Stimulated activated naive CD4-positive, alpha-beta T cell (primary cell): ENCODE results near the gene SENP5.
"Not testable (repeated sequence)": the region's sequence is repeated elsewhere in the genome, so short reads cannot be mapped to it uniquely, and the experiment has no call there.

ENCODE experiments used
- DNase-seq, 6 experiments: peaks; one replicate each; lab custom pipeline; 2025; lab: John Stamatoyannopoulos, UW

SENP5 gene

GRCh38 chr3:196867507-196868296 lies at the start of gene SENP5:
SENP5 (plus strand) TSS chr3:196867920; CDS start chr3:196885182, 17,262 bp downstream.
- DNase-seq, result peak; percentile 78 to 88 (median 85)

- no peak for DNase-seq
These were observed 45.8 kb upstream of the SENP5 start for GRCh38 chr3:196821806-196822355.

GRCh38 chr3:196829651-196830050 lies 38.1 kb upstream of the SENP5 start:
- DNase-seq, result not testable (repeated sequence)

GRCh38 chr3:196835086-196835485 lies 32.6 kb upstream of the SENP5 start:
- DNase-seq, result no peak

- not testable (repeated sequence) for DNase-seq
These were observed 31.1 kb upstream of the SENP5 start for GRCh38 chr3:196836626-196837025.

GRCh38 chr3:196837819-196838420 lies 29.8 kb upstream of the SENP5 start:
- DNase-seq, result peak; percentile 39 to 72 (median 55)

- not testable (repeated sequence) for DNase-seq
These were observed 28.4 kb upstream of the SENP5 start for GRCh38 chr3:196839351-196839750.

GRCh38 chr3:196842567-196843434 lies 24.9 kb upstream of the SENP5 start:
- no peak for DNase-seq

- DNase-seq, result no peak
These were observed 24.1 kb upstream of the SENP5 start for GRCh38 chr3:196843435-196844110.

GRCh38 chr3:196844235-196845219 lies 23.2 kb upstream of the SENP5 start:
- DNase-seq, result not testable (repeated sequence)

GRCh38 chr3:196848375-196848774 lies 19.3 kb upstream of the SENP5 start:
- not testable (repeated sequence) for DNase-seq

GRCh38 chr3:196849180-196849741 lies 18.5 kb upstream of the SENP5 start:
- DNase-seq, result no peak

- not testable (repeated sequence) for DNase-seq
These were observed 4.7 kb upstream of the SENP5 start for GRCh38 chr3:196863000-196863399.

GRCh38 chr3:196867155-196867506 lies 589 bp upstream of the SENP5 start:
- DNase-seq, result no peak

- DNase-seq, result peak in 2 of 6 experiments; percentile 11 to 42
These were observed 559 bp downstream of the SENP5 start for GRCh38 chr3:196868297-196868661.

- DNase-seq, result no peak
These were observed 4.6 kb downstream of the SENP5 start for GRCh38 chr3:196872316-196872715.

GRCh38 chr3:196874511-196875094 lies 6.9 kb downstream of the SENP5 start:
- not testable (repeated sequence) for DNase-seq

GRCh38 chr3:196875258-196875657 lies 7.5 kb downstream of the SENP5 start:
- no peak for DNase-seq

GRCh38 chr3:196883361-196883760 lies 15.6 kb downstream of the SENP5 start:
- no peak for DNase-seq

- no peak for DNase-seq
These were observed 18.4 kb downstream of the SENP5 start for GRCh38 chr3:196886144-196886543.
